Stimulated activated CD4-positive, alpha-beta T cell treated with anti-CD3 and anti-CD28 coated beads, TNF-alpha, amount 100 ng/mL, for 48 hours (primary cell): ENCODE data around the gene PPP1R7.
A peak's percentile ranks its signal among the peaks of the same experiment; 100 is the strongest.

Experiments used
- DNase-seq, 3 donors: peaks; one replicate each; pipeline ENCODE4 v3.0.0-alpha.2; 2020; ENCODE audit warnings: low read depth in 3 of 3

PPP1R7 gene

DNA sequence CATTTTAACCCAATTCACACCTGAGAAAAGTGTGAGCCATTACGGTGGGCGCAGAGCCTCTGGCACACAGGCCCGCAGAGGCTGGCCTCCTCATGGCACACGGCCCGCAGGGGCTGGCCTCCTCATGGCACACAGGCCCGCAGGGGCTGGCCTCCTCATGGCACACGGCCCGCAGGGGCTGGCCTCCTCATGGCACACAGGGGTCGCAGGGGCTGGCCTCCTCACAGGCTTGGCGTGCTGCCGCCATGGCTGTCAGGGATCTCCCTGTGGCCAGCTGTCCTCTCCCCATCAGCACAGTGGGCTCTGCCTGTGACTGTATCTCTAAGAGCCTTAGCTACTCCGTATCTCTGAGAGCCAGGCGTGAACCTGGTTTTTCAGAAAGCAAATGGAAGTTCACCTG is 62.8 kb downstream of the PPP1R7 start:
- DNase-seq = no peak

DNA sequence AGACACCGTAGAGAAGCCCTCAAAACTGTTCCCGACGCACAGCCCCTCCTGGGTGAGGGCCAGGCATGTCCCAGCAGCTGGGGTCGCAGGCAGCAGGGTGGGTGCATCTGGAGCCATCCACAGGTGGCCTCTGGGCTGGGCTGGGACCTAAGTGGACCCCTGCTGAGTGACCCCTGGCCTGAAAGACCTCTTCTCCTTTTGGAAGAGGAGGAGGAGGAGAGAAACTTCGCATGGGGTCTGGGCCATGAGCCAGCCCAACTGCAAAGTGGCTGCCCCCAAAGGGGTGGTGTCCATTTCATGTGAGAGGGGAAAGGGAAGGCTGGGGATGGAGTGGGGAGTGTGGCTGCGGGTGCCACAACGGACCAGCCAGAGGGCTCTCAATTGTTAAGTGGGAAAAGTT is 63.3 kb downstream of the PPP1R7 start:
- DNase-seq = no peak

DNA sequence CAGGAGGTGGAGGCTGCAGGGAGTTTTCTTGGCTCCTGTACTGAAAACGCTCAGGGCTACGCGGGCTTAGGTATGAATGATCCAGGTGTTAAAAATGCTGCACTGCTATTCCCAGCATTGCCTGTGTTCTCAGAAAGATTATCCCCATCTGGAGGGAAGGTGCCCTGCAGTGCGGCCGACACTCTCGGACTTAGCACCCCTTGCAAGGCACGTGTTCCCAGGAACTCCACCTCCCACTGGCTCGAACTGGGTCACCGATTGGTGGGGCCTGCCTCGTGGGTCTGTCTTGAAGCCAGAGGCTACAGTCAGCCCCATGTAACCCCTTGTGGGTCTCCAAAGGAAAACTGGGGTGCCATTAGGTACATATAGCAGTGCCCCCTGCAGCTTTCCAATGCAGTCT is 63.9 kb downstream of the PPP1R7 start:
- DNase-seq = no peak

DNA sequence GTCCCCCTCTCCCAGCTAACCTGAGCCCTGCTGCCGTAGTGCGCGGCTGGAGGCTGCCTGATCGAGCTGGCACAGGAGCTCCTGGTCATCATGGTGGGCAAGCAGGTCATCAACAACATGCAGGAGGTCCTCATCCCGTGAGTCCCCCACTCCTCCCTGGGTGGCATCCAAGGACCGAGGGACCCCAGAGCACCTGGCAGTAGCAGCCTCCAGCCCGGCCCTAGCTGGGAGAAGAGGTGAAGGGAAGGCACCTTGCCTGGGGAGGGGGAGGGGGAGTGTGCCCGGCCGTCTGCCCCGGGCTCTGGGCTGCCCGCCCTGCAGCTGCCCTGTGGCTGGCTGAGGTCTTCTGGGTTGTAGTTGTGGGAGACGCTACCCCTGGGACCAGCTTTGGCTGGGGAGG is 64.5 kb downstream of the PPP1R7 start:
- no peak for DNase-seq

DNA sequence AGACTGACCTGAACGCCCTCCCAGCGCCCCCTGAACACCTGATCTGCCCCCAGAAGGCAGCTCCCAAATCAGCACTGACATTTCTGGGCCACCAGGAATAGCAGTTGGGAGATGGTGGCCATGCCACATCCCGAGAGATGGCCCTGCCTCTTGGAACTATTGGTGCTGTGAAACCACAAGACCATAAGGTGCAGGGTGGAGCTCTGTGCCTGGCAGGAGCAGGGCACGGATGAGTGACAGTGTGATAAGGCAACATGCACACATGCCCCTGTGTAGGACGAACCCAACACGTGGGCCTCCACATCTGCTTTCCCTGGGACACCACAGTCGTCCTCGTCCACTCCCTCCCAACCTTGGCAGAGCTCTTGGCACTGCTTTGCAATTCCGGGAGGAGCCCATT is 65.2 kb downstream of the PPP1R7 start:
- DNase-seq = no peak

DNA sequence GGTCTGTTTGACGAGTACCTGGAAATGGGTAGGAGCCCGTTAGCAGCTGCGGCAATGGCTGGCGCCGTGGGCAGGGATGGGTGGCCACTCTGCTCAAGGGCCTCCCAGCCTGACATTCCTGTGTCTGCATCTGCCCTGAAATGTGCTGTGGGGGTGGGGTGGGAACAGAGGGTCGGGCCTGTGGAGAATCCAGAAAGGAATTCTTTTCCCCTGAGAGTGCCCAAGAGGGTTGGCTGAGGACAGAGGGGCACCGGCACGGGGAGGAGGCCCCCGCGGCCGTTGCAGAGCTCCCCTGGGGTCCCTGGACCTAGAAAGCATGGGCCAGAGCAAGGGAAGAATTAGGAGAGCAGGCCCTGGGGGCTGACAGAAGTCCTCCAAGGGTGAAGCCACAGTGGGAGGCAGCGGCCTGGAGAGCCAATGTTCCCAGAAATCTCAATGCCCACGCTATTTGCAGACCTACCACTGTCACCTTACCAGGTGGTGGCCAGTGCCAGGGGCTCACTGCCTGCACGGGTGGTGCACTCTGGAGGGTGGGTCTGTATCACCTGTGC is 66.0 kb downstream of the PPP1R7 start:
- no peak for DNase-seq

DNA sequence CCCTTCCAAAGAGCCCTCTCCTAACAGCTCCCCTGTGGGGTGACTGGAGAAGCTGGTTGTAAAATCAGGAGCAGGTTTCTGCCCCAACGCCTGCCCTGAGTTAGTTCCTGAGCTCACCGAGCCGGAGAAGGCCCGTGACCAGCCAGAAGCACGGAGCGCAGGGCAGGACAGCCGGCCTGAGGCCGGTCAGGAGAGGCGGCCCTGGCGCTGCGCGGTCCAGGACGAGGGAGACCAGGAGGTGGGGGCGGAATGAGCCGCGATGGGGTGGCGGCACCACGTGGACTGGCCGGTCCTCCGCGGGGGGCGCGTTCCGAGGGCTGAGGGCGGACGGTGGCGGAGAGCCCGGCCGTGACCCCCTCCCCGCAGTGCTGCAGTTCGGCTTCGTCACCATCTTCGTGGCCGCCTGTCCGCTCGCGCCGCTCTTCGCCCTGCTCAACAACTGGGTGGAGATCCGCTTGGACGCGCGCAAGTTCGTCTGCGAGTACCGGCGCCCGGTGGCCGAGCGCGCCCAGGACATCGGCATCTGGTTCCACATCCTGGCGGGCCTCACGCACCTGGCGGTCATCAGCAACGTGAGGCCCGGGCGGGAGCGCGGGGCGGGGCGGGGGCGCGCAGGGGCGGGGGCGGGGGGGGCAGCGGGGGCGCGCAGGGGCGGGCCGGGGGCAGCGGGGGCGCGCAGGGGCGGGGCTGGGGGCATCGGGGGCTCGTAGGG is 67.2 kb downstream of the PPP1R7 start:
- peak in 1 of 3 donors; percentile 15 for DNase-seq

DNA sequence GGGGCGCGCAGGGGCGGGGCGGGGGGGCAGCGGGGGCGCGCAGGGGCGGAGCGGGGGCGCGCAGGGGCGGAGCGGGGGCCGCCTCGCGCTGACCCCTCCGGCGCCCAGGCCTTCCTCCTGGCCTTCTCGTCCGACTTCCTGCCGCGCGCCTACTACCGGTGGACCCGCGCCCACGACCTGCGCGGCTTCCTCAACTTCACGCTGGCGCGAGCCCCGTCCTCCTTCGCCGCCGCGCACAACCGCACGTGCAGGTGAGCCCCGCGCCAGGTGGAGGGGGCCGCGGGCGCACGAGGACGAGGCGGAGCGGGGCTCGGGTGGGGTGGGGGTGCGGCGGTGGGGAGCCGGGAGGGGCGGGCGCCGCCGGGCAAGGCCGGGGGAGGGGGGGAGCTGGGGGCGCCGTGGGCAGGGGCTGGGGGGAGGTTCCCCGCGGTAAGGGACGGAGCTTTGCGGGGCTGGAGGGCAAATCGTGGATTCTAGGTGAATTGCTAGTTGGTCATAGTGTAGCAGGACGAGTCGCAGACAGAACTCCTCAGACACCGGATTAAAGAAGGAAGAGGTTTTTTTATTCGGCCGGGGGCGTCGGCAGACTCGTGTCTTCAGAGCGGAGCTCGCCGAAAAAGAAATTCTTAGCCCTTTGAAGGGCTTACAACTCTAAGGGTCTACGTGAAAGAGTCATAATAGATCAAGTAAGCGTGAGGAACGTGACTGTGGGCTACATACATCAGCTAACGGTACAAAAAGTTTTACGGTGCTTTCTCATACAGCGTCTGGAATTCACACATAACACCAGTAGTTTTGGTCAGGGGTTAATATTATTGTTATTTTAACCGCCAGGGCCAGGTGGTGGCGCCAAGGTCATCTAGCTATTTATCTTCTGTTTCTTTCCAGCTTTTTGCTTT is 68.1 kb downstream of the PPP1R7 start:
- DNase-seq = peak in 1 of 3 donors; percentile 27

DNA sequence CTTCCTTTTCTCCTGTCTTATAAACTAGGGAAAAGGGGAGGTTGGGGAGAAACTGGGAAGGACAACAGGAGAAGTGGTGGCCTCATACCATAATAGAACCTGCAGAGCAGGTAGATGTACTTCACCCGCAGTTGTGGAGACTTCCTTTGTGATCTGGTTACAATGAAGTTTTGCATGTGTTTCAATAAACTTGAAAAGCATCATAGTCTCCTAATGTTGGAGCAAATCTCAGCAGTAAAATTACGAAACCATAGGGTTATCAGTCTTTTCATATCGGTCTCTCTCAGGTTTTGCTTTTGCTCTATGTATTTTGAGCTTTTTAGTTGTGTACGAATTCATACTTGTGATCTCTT is 68.7 kb downstream of the PPP1R7 start:
- DNase-seq = no peak

DNA sequence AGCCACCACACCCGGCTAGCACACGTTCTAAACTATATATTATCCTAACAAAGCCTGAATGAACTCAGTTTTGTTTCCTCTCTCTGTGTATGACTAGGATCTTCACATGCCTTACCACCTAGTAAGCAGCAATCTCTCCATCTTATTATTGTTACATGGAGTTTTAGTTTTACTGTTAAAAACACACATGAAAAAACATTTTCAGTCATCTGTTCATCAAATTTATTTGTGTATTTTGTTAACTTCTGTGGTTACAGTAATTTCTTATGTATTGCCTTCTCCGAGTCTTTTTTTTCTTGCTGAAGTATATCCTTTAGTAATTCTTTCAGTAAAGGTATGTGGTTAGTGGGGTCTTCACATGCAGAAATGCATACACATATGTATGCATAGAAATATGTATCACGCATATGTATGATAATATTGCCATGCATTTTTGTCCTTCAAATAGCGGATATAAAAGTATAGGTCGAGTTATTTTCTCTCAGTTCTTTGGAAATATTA is 69.6 kb downstream of the PPP1R7 start:
- DNase-seq = no peak

DNA sequence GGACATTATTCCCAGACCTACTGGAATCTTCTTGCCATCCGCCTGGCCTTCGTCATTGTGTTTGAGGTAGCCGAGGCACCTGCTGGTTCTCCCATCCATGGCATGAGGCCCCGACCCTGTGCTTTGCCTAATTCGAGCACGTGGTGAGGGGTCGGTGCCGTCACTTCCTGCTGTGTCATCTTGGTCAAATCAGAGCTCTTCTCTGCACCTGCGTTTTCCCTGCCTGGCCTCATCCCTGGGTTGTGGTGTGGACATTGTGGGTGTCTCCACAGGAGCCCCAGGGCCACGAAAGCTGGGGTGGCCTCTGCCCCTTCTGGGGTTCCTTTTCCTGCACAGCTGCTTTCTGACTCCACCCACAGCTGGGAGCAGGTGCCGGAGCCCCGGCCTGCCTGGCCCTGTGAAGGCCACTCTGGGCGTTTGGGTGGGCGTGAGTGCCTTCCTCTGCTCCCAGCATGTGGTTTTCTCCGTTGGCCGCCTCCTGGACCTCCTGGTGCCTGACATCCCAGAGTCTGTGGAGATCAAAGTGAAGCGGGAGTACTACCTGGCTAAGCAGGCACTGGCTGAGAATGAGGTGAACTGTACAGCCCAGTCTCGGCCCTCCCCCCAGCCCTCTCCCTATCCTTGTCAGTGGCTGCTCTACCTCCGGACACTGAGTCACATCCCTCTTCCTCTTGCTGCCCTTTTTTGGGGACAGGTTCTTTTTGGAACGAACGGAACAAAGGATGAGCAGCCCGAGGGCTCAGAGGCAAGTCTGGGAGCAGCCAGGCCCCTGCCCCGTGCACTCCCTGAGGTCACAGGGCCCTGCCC is 73.1 kb downstream of the PPP1R7 start:
- no peak for DNase-seq

DNA sequence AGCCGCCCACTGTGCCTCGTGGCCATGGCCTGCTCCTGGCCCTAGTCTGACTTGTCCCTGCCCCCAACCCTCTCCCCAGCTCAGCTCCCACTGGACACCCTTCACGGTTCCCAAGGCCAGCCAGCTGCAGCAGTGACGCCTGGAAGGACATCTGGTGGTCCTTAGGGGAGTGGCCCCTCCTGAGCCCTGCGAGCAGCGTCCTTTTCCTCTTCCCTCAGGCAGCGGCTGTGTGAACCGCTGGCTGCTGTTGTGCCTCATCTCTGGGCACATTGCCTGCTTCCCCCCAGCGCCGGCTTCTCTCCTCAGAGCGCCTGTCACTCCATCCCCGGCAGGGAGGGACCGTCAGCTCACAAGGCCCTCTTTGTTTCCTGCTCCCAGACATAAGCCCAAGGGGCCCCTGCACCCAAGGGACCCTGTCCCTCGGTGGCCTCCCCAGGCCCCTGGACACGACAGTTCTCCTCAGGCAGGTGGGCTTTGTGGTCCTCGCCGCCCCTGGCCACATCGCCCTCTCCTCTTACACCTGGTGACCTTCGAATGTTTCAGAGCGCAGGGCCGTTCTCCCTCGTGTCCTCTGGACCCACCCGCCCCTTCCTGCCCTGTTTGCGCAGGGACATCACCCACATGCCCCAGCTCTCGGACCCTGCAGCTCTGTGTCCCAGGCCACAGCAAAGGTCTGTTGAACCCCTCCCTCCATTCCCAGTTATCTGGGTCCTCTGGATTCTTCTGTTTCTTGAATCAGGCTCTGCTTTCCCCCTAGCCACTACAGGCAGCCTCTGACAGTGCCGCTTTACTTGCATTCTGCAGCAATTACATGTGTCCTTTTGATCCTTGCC is 74.0 kb downstream of the PPP1R7 start:
- no peak for DNase-seq

DNA sequence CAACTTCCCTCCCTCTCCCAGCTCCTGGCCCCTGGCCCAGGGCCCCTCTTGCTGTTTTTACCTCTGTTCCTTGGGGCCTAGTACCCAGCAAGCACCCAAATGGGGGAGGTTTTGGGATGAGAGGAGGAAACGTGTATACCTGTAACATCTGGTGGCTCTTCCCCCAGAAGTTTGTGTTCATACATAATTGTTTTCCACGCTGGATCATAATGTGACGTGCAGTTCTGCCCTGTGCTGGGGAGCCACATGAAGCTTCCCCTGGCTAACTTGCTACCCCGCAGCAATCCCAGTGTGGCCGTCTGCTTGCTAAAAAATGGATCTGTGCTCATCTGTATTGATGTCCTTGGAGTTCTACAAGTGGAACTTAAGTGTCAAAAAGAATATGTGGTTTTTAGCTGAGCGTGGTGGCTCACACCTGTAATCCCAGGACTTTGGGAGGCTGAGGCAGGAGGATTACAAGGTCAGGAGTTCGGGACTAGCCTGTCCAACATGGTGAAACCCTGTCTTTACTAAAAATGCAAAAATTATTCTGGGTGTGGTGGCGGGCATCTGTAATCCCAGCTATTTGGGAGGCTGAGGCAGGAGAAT is 74.7 kb downstream of the PPP1R7 start:
- DNase-seq = no peak

DNA sequence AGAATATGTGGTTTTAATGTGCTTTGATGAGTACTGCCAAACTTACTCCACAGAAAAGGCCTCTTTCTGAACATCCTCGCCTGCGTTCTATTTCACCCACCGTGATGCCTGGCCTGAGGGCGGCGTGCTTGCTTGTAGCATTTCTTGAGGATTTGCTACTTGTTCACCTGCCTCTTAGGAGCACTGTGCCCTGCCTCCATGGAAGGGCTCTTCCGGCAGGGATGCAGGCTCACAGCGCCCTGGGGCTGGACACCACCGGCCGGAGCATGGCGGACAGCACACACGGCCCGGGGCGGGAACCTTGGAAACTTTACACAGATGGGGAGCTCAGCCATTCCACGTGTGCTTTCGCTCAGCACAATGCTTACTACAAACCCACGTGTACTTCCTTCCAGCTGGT is 75.3 kb downstream of the PPP1R7 start:
- no peak for DNase-seq

DNA sequence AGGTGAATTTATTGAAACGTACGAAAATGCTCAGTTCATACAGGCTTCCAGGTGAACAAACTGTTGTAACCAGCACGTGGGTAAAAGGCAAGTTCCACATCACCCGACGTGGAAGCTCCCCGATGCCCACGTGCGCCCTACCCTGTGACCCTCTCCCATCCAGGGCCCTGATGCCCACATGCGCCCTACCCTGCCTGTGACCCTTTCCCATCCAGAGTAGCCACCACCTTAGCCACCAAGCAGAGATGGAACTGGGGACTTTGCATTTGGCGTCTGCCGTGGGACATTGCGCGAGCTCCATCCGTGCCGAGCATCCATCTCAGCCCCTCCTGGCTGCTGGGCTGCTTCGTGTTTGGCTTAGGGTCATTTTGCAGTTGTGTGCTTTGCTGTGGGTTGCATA is 75.7 kb downstream of the PPP1R7 start:
- DNase-seq = no peak

DNA sequence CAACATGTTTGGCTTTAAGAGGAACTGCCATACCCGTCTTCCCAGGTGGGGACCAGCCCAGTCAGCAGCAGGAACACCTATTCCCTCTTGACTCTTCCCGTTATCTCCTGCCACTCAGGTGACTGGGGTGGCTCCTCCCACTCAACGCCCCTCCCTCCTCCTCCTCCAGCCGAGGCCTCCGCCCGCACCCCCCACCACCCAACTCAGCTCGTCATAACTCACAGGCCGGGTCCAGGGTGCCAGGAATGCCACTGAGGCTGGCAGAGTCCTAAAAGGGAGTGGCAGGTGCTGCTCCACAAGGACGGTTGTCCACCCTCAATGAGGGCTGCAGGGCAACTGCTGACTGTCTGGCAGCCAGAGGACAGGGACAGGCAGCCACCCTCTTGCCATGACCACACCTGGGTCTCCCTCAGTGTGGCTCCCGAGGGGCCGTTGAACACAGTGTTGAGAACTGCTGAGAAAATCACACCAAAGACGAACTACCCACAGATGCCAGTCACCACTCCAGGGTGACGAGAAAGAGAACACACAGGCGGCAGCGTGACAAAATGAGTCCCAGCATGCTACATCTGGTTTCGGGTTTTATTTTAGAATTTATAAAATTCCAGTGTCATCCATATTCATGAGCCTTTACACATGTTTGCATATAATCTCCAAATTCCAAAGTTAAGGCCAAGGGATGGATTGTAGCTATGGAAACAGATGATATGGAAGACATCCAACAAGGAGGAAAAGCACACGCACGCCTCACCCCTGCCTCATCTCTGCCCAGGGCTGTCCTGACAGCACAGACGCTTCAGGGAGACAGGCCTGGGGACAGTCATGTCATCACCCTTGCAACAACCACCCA is 76.7 kb downstream of the PPP1R7 start:
- no peak for DNase-seq

DNA sequence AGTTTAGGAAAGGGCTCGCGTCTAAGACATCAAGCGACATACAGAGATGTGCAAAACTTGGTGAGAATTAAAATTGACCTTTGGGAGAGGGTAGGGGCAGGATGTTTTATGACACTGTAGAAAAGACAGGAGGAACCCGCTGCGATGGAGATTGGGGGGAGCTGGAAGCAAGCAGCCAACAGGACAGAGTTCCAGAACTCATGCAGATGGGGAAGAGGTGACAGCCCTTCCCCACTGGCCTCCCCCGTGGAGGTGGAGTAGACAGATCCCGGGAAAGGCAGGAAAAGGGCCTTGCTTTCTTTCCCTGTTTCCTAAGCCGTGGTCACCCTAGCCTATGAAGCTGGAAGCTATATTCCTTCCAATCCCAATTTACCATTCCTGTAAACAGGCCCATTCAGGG is 77.3 kb downstream of the PPP1R7 start:
- DNase-seq = no peak

DNA sequence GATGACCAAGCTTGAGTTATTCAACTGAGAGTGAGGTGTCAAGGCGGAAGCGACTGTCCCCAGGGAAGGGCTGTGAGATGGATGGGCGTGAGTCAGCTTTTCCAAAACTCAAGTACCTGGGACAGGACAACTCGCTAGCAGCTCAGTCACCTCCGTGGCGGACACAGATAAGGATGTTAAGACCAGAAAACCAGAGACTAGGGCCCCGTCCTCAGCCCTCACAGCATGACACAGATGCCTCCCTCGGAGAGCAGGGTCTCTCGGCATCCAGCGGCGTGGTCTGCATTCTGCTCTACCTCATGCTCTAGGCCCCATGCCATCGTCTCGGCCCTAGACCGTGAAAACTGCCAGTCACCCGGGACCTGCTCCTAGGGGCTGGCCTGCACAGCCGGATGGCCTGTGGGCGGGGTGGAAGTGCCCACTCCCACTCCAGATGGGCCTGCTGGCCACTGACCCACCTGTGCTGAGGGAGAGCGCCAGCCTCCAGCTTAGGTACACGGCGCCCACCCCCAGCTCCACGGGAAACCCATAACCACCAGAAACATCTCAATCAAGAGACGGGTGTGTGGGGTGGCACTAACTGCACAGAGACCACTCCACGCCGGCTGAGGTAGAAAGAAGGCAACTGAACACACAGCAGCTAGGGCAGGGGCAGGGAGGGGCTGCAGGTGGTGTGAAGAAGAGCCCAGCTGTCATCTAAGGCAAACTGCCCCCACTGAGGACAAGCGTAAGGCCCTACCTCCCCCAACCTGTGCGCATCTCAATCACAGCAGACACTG is 78.0 kb downstream of the PPP1R7 start:
- DNase-seq = no peak
